ENCODE data around the gene WBP11.

Gene WBP11

GRCh38 chr12:14836336-14837210, 33.3 kb upstream of the WBP11 start:
- Histone ChIP-seq H3K9me3 (ENCODE audit: insufficient read depth, low read length) (no peaks in the 10 kb centered on the region), H3K9ac (ENCODE audit: low read length) (no peak overlapping the region), H3K79me2 (ENCODE audit: insufficient read depth, low read length) (no peaks in the 10 kb centered on the region), H2AFZ (ENCODE audit: low read depth, low read length, severe bottlenecking) (no peak overlapping the region), H3F3A (ENCODE audit: insufficient read depth) (no peaks in the 10 kb centered on the region), H3K27me3 (ENCODE audit: low read length) (no peaks in the 10 kb centered on the region), H3K9me2 (replicated peaks; ENCODE audit: insufficient read depth, low read length) (no peaks in the 10 kb centered on the region), H3K36me3 (ENCODE audit: low read length) (no peaks in the 10 kb centered on the region), H3K27ac (ENCODE audit: low read depth, low read length) (no peak overlapping the region), H3K4me3 (ENCODE audit: insufficient read depth, low read length, poor library complexity, severe bottlenecking) (no peak overlapping the region), H4K20me1 (ENCODE audit: low read depth, low read length) (no peaks in the 10 kb centered on the region), H3K4me2 (ENCODE audit: low read depth, low read length, poor library complexity, severe bottlenecking) (no peak overlapping the region)
- TF ChIP-seq CTCF (IDR thresholded peaks at IDR 0.05; ENCODE audit: insufficient read depth, low read length, poor library complexity, severe bottlenecking) (no peak), EZH2phosphoT487 (conservative IDR thresholded peaks at IDR 0.05; ENCODE audit: low read length) (no peak)

GRCh38 chr12:14834509-14834908, 31.2 kb upstream of the WBP11 start:
- no peak overlapping the region for H3K4me3 ChIP-seq (ENCODE audit: insufficient read depth, low read length, poor library complexity, severe bottlenecking)
- no peak overlapping the region for H3K4me2 ChIP-seq (ENCODE audit: low read depth, low read length, poor library complexity, severe bottlenecking)
- H3K36me3 ChIP-seq (ENCODE audit: low read length) = no peaks in the 10 kb centered on the region
- TF ChIP-seq EZH2phosphoT487 (conservative IDR thresholded peaks at IDR 0.05; ENCODE audit: low read length) = no peak
- no peaks in the 10 kb centered on the region for H3K79me2 ChIP-seq (ENCODE audit: insufficient read depth, low read length)
- no peaks in the 10 kb centered on the region for H3K9me2 ChIP-seq (replicated peaks; ENCODE audit: insufficient read depth, low read length)
- no peaks in the 10 kb centered on the region for H3K9me3 ChIP-seq (ENCODE audit: insufficient read depth, low read length)
- no peaks in the 10 kb centered on the region for H3K27me3 ChIP-seq (ENCODE audit: low read length)
- no peaks in the 10 kb centered on the region for H4K20me1 ChIP-seq (ENCODE audit: low read depth, low read length)
- H2AFZ ChIP-seq (ENCODE audit: low read depth, low read length, severe bottlenecking) = no peak overlapping the region
- H3K9ac ChIP-seq (ENCODE audit: low read length) = no peak overlapping the region
- H3K27ac ChIP-seq (ENCODE audit: low read depth, low read length) = no peak overlapping the region
- no peaks in the 10 kb centered on the region for H3F3A ChIP-seq (ENCODE audit: insufficient read depth)

- Histone ChIP-seq H2AFZ (ENCODE audit: low read depth, low read length, severe bottlenecking) (no peak overlapping the region), H3K79me2 (ENCODE audit: insufficient read depth, low read length) (no peaks in the 10 kb centered on the region), H3K9me3 (ENCODE audit: insufficient read depth, low read length) (no peaks in the 10 kb centered on the region), H3K4me3 (ENCODE audit: insufficient read depth, low read length, poor library complexity, severe bottlenecking) (no peak overlapping the region), H3F3A (ENCODE audit: insufficient read depth) (no peaks in the 10 kb centered on the region), H3K36me3 (ENCODE audit: low read length) (no peaks in the 10 kb centered on the region), H3K9ac (ENCODE audit: low read length) (no peak overlapping the region), H4K20me1 (ENCODE audit: low read depth, low read length) (no peaks in the 10 kb centered on the region), H3K9me2 (replicated peaks; ENCODE audit: insufficient read depth, low read length) (no peaks in the 10 kb centered on the region), H3K4me2 (ENCODE audit: low read depth, low read length, poor library complexity, severe bottlenecking) (no peak overlapping the region), H3K27ac (ENCODE audit: low read depth, low read length) (no peak overlapping the region), H3K27me3 (ENCODE audit: low read length) (no peaks in the 10 kb centered on the region)
- no peak for TF ChIP-seq CTCF (IDR thresholded peaks at IDR 0.05; ENCODE audit: insufficient read depth, low read length, poor library complexity, severe bottlenecking)
- TF ChIP-seq EZH2phosphoT487 (conservative IDR thresholded peaks at IDR 0.05; ENCODE audit: low read length) = no peak
Measured at GRCh38 chr12:14833952-14834351, 30.7 kb upstream of the WBP11 start.

- H3K27me3 ChIP-seq (ENCODE audit: low read length) = no peaks in the 10 kb centered on the region
- no peaks in the 10 kb centered on the region for H3K9me2 ChIP-seq (replicated peaks; ENCODE audit: insufficient read depth, low read length)
- no peaks in the 10 kb centered on the region for H3F3A ChIP-seq (ENCODE audit: insufficient read depth)
- H3K36me3 ChIP-seq (ENCODE audit: low read length) = no peaks in the 10 kb centered on the region
- no peak overlapping the region for H3K4me2 ChIP-seq (ENCODE audit: low read depth, low read length, poor library complexity, severe bottlenecking)
- no peak overlapping the region for H2AFZ ChIP-seq (ENCODE audit: low read depth, low read length, severe bottlenecking)
- no peak overlapping the region for H3K4me3 ChIP-seq (ENCODE audit: insufficient read depth, low read length, poor library complexity, severe bottlenecking)
- H4K20me1 ChIP-seq (ENCODE audit: low read depth, low read length) = no peaks in the 10 kb centered on the region
- H3K79me2 ChIP-seq (ENCODE audit: insufficient read depth, low read length) = no peaks in the 10 kb centered on the region
- TF ChIP-seq CTCF (IDR thresholded peaks at IDR 0.05; ENCODE audit: insufficient read depth, low read length, poor library complexity, severe bottlenecking) (no peak), EZH2phosphoT487 (conservative IDR thresholded peaks at IDR 0.05; ENCODE audit: low read length) (no peak)
- no peak overlapping the region for H3K27ac ChIP-seq (ENCODE audit: low read depth, low read length)
- H3K9me3 ChIP-seq (ENCODE audit: insufficient read depth, low read length) = no peaks in the 10 kb centered on the region
- H3K9ac ChIP-seq (ENCODE audit: low read length) = no peak overlapping the region
Measured at GRCh38 chr12:14833336-14833735, 30.1 kb upstream of the WBP11 start.
